GM12874 (cell line): ENCODE data around the gene NKAIN2.

ENCODE experiments used
- TF ChIP-seq, protein P1 (sequence below): IDR thresholded peaks from 2 replicates; pipeline ENCODE4 v1.5.1; 2011; ENCODE audit warnings: low read depth, mild to moderate bottlenecking, control low read depth, low read length, moderate library complexity; ENCODE audit not compliant: insufficient read depth

The NKAIN2 gene

DNA sequence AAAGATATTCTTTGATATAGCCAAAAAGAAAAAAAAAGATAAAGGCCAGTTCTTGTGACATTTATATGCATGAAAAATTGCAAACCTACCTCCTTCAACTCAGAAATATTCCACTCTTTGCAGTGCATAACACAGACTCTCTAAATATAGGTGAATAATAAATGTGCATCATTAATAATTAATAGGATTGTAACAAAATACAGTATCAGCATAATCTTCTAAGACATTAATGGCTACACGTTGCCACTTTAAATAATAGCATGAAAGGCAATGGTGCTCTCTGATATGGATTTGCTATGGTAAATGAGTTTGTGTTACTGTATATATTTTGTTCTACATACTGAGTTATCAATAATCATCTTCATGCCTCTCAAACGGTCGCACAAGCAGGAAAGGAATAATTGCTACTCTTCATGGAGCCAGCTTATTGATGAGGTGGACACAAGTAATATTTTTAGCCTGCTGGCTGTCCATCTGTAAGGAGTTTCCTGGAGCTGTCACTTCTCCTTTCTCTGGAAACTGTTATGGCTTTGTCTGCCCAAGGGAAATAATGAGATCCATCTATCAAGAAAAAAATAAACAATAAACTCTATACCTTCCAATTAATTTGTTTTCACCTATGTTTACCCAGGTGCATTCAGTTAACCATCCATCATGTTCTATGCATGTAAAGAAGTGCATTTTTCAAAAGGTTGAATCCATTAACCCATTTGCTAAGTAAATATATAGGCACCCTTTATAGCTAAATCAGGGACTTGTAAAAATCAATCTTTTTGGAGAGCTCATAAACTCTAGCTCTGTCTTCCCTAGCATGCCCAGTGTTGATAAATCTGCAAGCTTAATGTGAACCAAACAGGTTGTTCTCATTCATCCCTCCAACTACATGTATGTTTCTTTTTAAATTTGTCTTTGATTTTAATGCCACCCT is 253.0 kb downstream of the NKAIN2 start:
- TF ChIP-seq, protein P1, sequence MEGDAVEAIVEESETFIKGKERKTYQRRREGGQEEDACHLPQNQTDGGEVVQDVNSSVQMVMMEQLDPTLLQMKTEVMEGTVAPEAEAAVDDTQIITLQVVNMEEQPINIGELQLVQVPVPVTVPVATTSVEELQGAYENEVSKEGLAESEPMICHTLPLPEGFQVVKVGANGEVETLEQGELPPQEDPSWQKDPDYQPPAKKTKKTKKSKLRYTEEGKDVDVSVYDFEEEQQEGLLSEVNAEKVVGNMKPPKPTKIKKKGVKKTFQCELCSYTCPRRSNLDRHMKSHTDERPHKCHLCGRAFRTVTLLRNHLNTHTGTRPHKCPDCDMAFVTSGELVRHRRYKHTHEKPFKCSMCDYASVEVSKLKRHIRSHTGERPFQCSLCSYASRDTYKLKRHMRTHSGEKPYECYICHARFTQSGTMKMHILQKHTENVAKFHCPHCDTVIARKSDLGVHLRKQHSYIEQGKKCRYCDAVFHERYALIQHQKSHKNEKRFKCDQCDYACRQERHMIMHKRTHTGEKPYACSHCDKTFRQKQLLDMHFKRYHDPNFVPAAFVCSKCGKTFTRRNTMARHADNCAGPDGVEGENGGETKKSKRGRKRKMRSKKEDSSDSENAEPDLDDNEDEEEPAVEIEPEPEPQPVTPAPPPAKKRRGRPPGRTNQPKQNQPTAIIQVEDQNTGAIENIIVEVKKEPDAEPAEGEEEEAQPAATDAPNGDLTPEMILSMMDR = no peak

DNA sequence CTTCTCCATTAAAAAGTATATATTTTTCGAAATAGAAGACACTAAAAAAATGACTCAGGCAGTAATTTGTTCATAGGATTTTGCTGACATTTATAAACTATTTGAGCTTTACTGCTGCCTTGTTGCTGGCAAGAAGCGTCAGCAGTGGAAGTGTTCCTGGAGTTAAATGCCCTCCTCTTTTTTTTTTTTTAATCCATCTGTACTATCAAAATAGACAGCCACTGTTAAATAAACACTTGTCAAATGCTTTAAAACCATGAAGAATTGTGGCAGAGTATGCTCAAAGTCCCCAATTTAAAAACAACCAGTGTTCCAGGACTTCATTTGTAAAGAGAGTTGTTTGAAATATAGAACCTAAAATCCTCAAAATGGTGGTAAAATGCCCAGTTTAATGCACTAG is 253.8 kb downstream of the NKAIN2 start:
- TF ChIP-seq, protein P1 = no peak

DNA sequence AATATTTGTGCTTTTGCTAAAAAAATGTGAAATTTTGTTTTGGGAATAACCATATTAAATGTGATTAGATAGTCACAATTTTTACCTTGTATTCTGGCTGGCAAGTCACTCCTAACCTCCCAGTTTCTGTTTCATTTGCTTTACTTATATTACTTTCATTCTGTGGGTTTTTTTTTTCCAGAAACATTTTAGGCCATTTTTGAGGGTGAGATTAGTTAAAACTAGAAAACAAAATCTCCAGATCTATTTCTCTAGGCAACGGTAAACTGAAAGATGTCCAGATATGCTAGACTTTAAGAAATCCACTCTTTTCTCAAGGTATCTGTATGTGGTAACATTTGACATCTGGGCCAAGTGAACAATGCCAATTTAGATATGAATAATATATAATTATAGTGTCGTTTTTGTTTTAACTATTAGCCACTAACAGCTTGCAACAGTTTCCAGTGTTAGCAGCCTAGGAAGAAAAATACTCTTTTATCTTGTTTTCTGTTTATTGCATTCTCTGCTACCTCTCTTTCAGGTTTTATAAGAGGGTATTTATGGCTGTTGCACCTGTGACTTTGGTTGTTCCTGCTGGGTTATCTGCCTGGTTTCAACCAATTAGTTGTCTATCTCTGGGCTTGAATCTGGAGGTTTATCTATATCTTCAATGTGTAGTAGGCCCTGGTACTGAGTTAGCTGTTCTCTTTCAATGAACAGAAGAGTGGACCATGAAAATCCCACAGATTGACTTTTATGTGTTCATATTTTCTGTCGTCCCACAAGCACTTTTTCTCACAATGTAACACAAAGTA is 260.9 kb downstream of the NKAIN2 start:
- TF ChIP-seq, protein P1 = no peak

DNA sequence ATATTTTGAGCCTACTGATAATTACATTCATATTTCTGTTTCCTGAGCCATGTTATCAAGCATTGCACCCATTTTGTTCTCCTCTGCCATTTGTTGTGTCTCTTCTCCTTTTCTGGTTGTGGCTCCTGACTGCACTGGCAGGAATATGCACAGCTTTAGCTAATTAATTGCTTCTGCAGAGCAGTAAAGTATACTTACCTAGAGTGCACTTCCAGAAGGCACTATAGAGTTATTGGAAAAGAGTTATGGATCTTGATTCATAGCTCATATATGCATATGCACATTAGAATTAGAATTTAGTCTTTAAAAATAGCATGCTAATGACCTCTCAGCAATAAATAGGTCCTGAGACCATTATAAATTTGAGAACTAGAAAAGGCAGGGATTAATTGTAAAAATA is 262.6 kb downstream of the NKAIN2 start:
- TF ChIP-seq, protein P1 = no peak

DNA sequence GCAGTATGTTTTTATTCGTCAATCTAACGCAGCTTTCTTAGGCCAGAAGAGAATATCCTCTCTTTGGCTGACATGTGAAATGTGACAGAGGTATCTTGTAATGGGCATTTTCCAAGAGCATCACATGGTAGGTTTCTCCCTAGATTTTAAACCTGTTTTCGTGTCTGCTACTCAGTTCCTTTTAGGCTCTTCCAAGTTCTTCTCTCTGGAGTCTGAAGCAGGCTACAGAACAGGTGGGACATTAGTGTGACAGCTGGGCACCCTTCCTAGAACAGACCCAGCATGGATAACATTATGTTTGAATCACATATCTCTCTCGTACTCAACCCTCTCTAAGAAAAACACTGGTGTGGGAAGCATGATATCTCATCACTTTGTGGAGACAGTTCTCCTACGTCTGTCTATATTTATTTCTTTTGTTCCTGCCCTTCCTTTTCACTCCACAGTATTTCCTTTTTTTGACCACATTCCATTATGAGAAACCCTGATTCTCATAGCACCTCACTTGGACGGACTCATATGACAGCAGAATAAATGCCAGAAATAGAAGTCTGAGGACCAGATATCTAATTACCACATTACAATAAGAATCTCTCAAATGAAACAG is 263.4 kb downstream of the NKAIN2 start:
- TF ChIP-seq, protein P1 = no peak

DNA sequence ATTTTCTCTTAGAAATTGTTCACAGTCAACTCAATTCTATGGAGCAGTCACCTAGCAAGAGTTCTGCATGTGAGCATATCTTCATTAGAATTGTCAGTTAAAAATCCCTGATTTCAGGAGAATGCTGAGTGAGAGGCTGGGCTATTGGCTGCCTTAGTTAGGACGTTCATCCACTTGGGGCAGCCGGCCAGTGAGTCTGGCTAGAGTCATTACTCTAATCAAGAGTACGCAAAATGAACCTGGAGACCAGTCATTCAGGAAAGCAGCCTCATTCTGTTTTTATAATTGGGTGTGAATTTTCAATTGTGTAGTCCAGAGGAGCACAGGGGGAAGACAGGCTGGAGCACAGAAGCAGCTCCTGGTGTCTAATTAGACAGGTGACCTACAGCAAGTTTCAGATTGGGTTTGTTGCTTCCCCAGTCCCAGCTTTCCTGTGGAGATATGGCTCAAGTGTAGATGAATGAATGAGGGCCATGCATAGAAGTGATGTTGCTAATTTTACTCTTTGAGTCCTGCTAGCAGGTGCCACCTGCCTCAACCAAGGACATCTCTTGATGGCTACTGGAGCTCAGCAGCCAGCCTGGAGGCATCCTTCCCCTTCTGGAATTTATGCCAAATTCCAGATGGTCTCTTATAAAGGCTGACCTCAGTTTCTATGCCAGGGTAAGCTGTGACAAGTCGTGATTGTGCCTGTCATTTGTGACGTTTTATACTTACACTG is 265.7 kb downstream of the NKAIN2 start:
- TF ChIP-seq, protein P1 = no peak
